BE2C (cell line): ENCODE results near the gene OTOP3. TPM values are rescaled to one million over a fixed set of nuclear protein-coding genes. Genes with fewer than 3 reads are reported as not detected.
A peak's percentile ranks its signal among the peaks of the same experiment; 100 is the strongest.

Experiments used
- DNase-seq: peaks from one replicate; pipeline ENCODE4 v3.0.0-alpha.2; 2020
- H3K27me3 ChIP-seq: fragments of 250-450 bp; sonication (Bioruptor Pico); 2 replicates; pipeline ENCODE4 v1.5.1; 2020; ENCODE audit warnings: mild to moderate bottlenecking
- H3K36me3 ChIP-seq: fragments of 250-450 bp; sonication (Bioruptor Pico); 2 replicates; pipeline ENCODE4 v1.5.1; 2020; ENCODE audit warnings: mild to moderate bottlenecking
- H3K4me1 ChIP-seq: fragments of 250-450 bp; sonication (Bioruptor Pico); 2 replicates; pipeline ENCODE4 v1.5.1; 2020
- H3K4me3 ChIP-seq: 2 replicates; pipeline ENCODE4 v1.5.1; 2011; ENCODE audit warnings: low read depth, low read length
- H3K9me3 ChIP-seq: fragments of 250-450 bp; sonication (Bioruptor Pico); 2 replicates; pipeline ENCODE4 v1.5.1; 2020
- polyA plus RNA-seq: library from polyadenylated mRNA; unstranded; fragments of >200 nt; gene quantifications from one replicate; pipeline ENCODE4 v1.2.1, GENCODE V29; 2012; ENCODE audit warnings: low read depth, missing spikeins; ENCODE audit not compliant: insufficient read length, insufficient read depth
- TF ChIP-seq, protein P1 (sequence below): IDR thresholded peaks from 2 replicates; pipeline ENCODE4 v1.5.1; 2012; ENCODE audit warnings: mild to moderate bottlenecking, low read depth, low read length

OTOP3 gene, protein sequence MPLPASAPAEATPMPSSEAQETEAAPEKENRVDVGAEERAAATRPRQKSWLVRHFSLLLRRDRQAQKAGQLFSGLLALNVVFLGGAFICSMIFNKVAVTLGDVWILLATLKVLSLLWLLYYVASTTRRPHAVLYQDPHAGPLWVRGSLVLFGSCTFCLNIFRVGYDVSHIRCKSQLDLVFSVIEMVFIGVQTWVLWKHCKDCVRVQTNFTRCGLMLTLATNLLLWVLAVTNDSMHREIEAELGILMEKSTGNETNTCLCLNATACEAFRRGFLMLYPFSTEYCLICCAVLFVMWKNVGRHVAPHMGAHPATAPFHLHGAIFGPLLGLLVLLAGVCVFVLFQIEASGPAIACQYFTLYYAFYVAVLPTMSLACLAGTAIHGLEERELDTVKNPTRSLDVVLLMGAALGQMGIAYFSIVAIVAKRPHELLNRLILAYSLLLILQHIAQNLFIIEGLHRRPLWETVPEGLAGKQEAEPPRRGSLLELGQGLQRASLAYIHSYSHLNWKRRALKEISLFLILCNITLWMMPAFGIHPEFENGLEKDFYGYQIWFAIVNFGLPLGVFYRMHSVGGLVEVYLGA
- polyA plus RNA-seq: not detected

DNA sequence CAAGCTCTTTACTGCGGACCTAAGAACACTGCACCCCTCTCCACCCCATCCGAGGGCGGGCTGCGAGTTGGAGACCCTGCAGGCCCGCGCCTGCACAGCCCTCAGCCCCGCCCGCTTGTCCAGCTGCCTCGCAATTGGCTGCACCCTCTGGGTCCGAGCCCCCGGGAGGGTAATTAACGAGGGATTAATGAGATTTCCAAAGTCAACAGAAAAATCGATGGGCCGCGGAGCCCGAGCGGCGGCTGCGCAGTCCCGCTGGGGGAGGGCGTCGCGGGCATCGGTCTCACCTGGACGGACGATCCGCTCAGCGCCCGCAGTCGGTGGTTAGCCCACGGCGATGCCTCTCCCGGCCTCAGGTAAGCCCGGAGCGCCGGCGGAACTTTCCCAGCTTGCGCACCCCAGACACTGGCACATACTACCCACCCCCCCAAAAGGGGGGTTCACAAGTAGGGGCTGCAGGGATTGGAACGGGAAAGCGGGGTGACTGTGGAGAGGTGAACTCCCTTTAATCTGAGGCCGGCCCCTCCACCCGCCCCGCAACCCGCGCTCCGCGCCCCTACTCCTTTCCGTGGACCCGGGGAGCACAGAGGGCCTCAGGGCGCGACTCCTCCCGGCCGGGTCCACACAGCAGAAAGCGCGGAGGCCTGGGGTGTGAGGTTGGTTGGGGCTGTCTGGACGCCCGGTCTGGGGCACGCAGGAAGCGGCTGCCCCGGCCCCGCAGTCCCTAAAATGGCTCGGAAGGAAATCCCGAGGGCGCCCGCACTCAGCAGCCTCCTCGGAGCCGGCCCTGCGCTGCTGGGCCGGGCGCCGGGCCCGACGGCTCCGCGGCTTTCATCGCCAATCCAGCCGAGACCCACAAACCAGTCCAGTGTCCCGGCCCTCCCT is at the start of gene OTOP3:
TSS of gene OTOP3 (plus strand) at position 314 of the 885 bp plus-strand sequence. CDS start at position 338, 24 bp downstream.
- DNase-seq: no peak
- Histone ChIP-seq H3K27me3 (peaks cover 48% of the 10 kb centered on the region), H3K9me3 (no peaks in the 10 kb centered on the region), H3K4me1 (no peaks in the 10 kb centered on the region), H3K4me3 (no peak within 1 kb of the TSS), H3K36me3 (no peaks in the 10 kb centered on the region)
- TF ChIP-seq, protein P1, sequence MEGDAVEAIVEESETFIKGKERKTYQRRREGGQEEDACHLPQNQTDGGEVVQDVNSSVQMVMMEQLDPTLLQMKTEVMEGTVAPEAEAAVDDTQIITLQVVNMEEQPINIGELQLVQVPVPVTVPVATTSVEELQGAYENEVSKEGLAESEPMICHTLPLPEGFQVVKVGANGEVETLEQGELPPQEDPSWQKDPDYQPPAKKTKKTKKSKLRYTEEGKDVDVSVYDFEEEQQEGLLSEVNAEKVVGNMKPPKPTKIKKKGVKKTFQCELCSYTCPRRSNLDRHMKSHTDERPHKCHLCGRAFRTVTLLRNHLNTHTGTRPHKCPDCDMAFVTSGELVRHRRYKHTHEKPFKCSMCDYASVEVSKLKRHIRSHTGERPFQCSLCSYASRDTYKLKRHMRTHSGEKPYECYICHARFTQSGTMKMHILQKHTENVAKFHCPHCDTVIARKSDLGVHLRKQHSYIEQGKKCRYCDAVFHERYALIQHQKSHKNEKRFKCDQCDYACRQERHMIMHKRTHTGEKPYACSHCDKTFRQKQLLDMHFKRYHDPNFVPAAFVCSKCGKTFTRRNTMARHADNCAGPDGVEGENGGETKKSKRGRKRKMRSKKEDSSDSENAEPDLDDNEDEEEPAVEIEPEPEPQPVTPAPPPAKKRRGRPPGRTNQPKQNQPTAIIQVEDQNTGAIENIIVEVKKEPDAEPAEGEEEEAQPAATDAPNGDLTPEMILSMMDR: no peak

DNA sequence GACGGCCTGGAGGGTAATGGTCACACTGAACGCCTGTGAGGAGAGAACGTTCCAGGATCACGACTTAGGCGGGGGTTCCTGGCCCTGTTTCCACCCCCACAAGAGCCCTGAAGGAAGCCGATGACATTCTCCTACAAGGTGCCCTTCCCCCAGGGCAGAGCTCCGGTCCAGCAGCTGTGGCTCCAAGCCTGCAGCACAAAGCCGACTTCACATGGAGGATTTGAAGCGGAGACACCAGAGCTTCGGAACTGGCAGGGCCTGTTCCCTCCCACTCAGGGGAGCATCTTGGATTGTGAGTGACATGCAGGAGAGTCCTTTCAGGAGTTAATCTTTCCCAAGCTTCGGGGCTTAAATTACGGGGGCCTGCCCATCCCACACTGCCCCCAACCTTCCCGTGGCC is 47.2 kb upstream of the OTOP3 start:
- H3K36me3 ChIP-seq: no peaks in the 10 kb centered on the region
- H3K4me3 ChIP-seq: no peak overlapping the region
- H3K27me3 ChIP-seq: peaks cover 20% of the 10 kb centered on the region
- H3K4me1 ChIP-seq: no peaks in the 10 kb centered on the region
- TF ChIP-seq, protein P1: no peak
- no peak for DNase-seq
- H3K9me3 ChIP-seq: no peaks in the 10 kb centered on the region

DNA sequence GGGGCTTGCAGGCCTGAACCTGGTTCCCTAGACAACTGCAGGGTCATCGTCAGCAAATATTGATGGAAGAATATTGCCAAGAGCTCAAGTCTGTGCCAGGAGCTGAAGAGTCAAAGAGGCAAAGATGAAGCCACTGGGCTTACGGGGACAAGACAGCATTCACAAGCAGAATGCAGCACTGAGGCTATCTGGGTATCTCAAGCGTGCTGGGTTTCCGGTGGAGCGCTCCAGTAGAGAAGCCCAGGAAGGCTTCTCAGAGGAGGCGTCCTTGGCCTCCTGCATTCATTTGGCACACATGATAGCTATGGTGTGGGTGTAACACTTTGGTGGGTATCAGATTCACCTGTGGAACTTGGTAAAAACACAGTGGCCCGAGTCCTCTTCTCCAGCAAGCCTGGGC is 45.1 kb upstream of the OTOP3 start:
- Histone ChIP-seq H3K36me3 (no peaks in the 10 kb centered on the region), H3K27me3 (peaks cover 38% of the 10 kb centered on the region), H3K9me3 (no peaks in the 10 kb centered on the region), H3K4me3 (no peak overlapping the region), H3K4me1 (no peaks in the 10 kb centered on the region)
- TF ChIP-seq, protein P1: no peak
- DNase-seq: no peak

DNA sequence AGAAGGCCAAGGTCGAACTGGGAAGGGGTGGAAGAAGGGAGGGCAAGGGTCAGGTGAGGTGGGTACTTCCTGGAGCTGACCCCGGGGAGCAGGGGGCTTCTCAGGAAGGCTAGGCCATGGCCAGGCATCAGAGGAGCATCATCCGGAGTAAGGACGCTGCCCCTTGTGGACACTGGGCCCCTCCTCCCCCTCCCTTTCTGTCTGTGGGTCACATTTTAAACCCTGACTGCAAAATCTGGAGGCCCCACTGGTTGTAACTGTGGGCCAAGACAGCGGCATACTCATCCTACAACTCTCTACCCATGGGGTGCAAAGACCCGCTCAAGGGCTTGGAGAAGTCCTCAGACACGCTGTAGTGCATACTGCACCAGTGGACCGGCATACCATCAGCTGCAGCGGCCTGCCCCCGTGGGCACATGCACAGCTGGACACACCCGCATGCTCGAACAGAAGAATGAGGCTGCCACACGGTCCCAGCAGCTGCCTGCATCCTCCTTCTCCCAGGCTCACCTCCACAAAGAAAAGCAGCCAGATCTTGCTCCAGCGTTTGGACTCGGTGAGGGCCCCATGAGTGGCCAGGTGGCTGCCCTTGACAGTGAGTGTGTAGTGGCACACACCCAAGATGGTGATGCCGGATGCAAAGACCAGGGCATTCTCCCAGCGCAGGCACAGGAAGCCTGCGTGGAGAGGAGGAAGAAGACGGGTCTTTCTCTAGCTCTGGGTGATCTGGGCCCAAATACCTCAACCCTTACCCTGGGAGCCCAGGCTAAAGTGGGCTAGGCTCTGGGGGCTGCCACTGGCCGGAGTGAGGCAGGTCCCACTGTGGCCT is 43.5 kb upstream of the OTOP3 start:
- H3K27me3 ChIP-seq: peaks cover 53% of the 10 kb centered on the region
- H3K4me1 ChIP-seq: no peaks in the 10 kb centered on the region
- DNase-seq: no peak
- H3K36me3 ChIP-seq: no peaks in the 10 kb centered on the region
- H3K9me3 ChIP-seq: no peaks in the 10 kb centered on the region
- TF ChIP-seq, protein P1: peak; percentile 21; the same call in 1 of the 2 replicates
- H3K4me3 ChIP-seq: no peak overlapping the region

GRCh38 chr17:74892974-74893911 is 42.5 kb upstream of the OTOP3 start, which contains the start of gene FADS6:
TSS of gene FADS6 (minus strand) at chr17:74893633. CDS start at chr17:74893595, 38 bp downstream.
- TF ChIP-seq, protein P1: no peak
- Histone ChIP-seq H3K27me3 (peaks cover 53% of the 10 kb centered on the region), H3K9me3 (no peaks in the 10 kb centered on the region), H3K4me3 (no peak within 1 kb of the TSS), H3K36me3 (no peaks in the 10 kb centered on the region), H3K4me1 (no peaks in the 10 kb centered on the region)
- no peak for DNase-seq
